Thyroid gland (tissue), 4 donors: ENCODE measurements around the gene MIF4GD.

Experiments used
- CTCF ChIP-seq, 6 experiments: fragments of 200-600 bp in 3 of 6; fragments of 450-650 bp in 3 of 6; sonication (generic) in 3 of 6; IDR thresholded peaks; one replicate each; pipeline ENCODE4 v1.5.1; 2016 to 2019; ENCODE audit warnings: antibody characterized with exemption in 6 of 6, mild to moderate bottlenecking in 2 of 6, inconsistent platforms in 1 of 6, moderate library complexity in 1 of 6
- POLR2A ChIP-seq, 2 donors: fragments of 450-650 bp; IDR thresholded peaks; one replicate each; pipeline ENCODE4 v1.6.1; 2017; ENCODE audit warnings: antibody characterized with exemption in 2 of 2, mild to moderate bottlenecking in 2 of 2, moderate library complexity in 1 of 2

GRCh38 chr17:75313941-75314551 is 43.0 kb upstream of the MIF4GD start:
- TF ChIP-seq CTCF (IDR thresholded peaks at IDR 0.05) (no peak), POLR2A (IDR thresholded peaks at IDR 0.05) (no peak)
